ENCODE data around the gene CILP2. TPM values are rescaled to one million over a fixed set of nuclear protein-coding genes. Genes with fewer than 3 reads are reported as not detected.

CILP2 gene
- total and polyA plus RNA-seq, 2 of the 8 experiments (the other 6 are each of a cell fraction or from before 2014, with no cell fraction given) = 4.4 to 5.8 TPM

DNA sequence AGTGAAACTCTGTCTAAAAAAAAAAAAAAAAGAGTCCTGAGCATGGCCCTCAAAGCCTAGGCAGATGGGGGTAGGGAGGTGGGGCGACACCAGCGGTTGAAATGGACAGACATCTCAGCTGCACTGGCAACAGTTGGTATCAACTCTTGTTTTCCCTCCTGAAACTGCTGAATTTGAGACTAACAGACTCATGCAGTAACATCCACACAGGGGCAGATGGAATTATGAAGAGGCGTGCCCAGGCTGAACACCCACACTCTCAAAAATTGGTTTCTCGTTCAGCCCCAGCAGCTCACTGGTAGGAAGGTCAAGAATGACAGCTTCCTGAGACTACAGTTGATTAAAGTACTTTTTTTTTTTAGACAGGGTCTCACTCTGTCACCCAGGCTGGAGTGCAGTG, 56.3 kb downstream of the CILP2 start:
- POLR2A ChIA-PET (ENCODE audit: partially characterized antibody) = interaction anchor here (0.6 to 1.2 kb wide), 2 partner anchors 8 to 38 kb away, joined by 3 to 4 read pairs; no protein-coding TSS in a partner anchor
- DNase-seq (ENCODE audit: low read depth in 1 of 2, low spot score in 2 of 2) = no peak
- CTCF ChIA-PET (ENCODE audit: partially characterized antibody) = interaction anchor here (0.6 to 1.0 kb wide), 2 partner anchors 11 to 97 kb away, joined by 3 read pairs; no protein-coding TSS in a partner anchor
- Histone ChIP-seq H2BK15ac (ENCODE audit: low read length) (no peak overlapping the region), H3K79me1 (ENCODE audit: low read depth, low read length) (no peaks in the 10 kb centered on the region), H3K23ac (ENCODE audit: insufficient read length) (no peak overlapping the region), H2BK120ac (replicated peaks; ENCODE audit: low read depth, low read length) (no peak overlapping the region), H3K9me3 (ENCODE audit: insufficient read depth in 2 of 2, low read depth in 1 of 2, low read length in 1 of 2) (no peaks in the 10 kb centered on the region), H4K8ac (ENCODE audit: extremely low read depth, insufficient read depth, low read length) (no peak overlapping the region; the same call in 1 of the 2 replicates), H2BK5ac (ENCODE audit: low read depth, low read length) (no peak overlapping the region), H3K4me1 (replicated peaks in 1 of 4; ENCODE audit: control insufficient read depth in 3 of 4, insufficient read depth in 4 of 4, low read length in 3 of 4) (peaks cover 5 to 12% (median 9%) of the 10 kb centered on the region in 4 experiments), H4K91ac (replicated peaks; ENCODE audit: insufficient read length, low read length) (no peak overlapping the region), H3K27me3 (replicated peaks in 1 of 4; ENCODE audit: control insufficient read depth in 3 of 4, extremely low read depth in 1 of 4, insufficient read depth in 3 of 4, low read length in 3 of 4) (no peaks in the 10 kb centered on the region), H4K5ac (ENCODE audit: insufficient read length, low read depth, low read length) (no peak overlapping the region), H3K56ac (replicated peaks; ENCODE audit: insufficient read length, low read depth, low read length) (no peak overlapping the region), H3K14ac (ENCODE audit: insufficient read length) (no peak overlapping the region), H3K79me2 (ENCODE audit: control insufficient read depth in 1 of 2, insufficient read depth in 2 of 2, low read length in 2 of 2) (no peaks in the 10 kb centered on the region), H3K36me3 (ENCODE audit: control insufficient read depth in 2 of 4, insufficient read depth in 4 of 4, low read length in 3 of 4) (no peaks in the 10 kb centered on the region), H3K18ac (ENCODE audit: extremely low read depth, low read length) (no peak overlapping the region), H3K23me2 (ENCODE audit: low read depth, low read length) (no peaks in the 10 kb centered on the region), H2AFZ (ENCODE audit: low read length) (no peak overlapping the region), H3K4ac (replicated peaks; ENCODE audit: insufficient read length, low read depth, low read length) (no peak overlapping the region), H4K20me1 (replicated peaks in 1 of 2; ENCODE audit: control insufficient read depth in 1 of 2, insufficient read depth in 2 of 2, low read length in 2 of 2) (no peaks in the 10 kb centered on the region), H2BK20ac (ENCODE audit: low read length) (no peak overlapping the region), H3K4me3 (ENCODE audit: extremely low read depth in 1 of 4, insufficient read depth in 2 of 4, low read depth in 3 of 4, low read length in 4 of 4) (no peak overlapping the region), H2BK12ac (ENCODE audit: low read depth, low read length) (no peak overlapping the region), H3K27ac (ENCODE audit: low read depth, low read length) (no peak overlapping the region), H3K9ac (replicated peaks in 1 of 4; ENCODE audit: extremely low read depth in 1 of 4, low read depth in 3 of 4, low read length in 3 of 4) (no peak overlapping the region), H3K4me2 (ENCODE audit: insufficient read depth in 1 of 2, low read depth in 2 of 2, low read length in 2 of 2) (no peak overlapping the region), H2AK5ac (ENCODE audit: low read depth, low read length) (no peak overlapping the region)
- FAIRE-seq = no peak
- 93% methylated on average over 4 of the region's 4 CpGs; no CpG with 5 or more reads in 1 of the 2 experiments for WGBS, 2 experiments (ENCODE audit: extremely low coverage in 1 of 2, insufficient coverage in 1 of 2, insufficient read length in 1 of 2, insufficient replicate concordance in 2 of 2, low coverage in 1 of 2, low lambda C conversion rate in 2 of 2, missing lambda C conversion rate in 1 of 2)
- TF ChIP-seq SIRT6 (IDR thresholded peaks at IDR 0.05; ENCODE audit: low read length) (no peak), KDM4A (IDR thresholded peaks at IDR 0.05; ENCODE audit: low read depth, low read length, severe bottlenecking) (no peak), CEBPB (IDR thresholded peaks at IDR 0.05; ENCODE audit: low read depth, low read length) (no peak)

All from H1 (cell line).